IMR-90 (cell line): ENCODE data around the gene L1CAM. TPM values are rescaled to one million over a fixed set of nuclear protein-coding genes. Genes with fewer than 3 reads are reported as not detected.

Experiments used
- ATAC-seq: fragments of 200-7000 bp; cut with Tn5 transposase; 2 replicates; pipeline ENCODE4 v1.9.1; 2020; ENCODE audit warnings: low read depth, mild to moderate bottlenecking, moderate library complexity
- BruUV-seq: library from RNA; stranded (reverse); fragments of 400-500 nt; replicated peaks from 2 replicates; lab custom pipeline; 2021; lab: Mats Ljungman, UMichigan
- CTCF ChIA-PET: fragments of 300-600 bp; formaldehyde crosslinking; extraction: SDS; loops from one replicate; lab custom pipeline; 2021; ENCODE audit warnings: antibody characterized with exemption; lab: Yijun Ruan, JAX
- POLR2A ChIA-PET: fragments of 300-600 bp; sonication (Branson Sonifier 250); formaldehyde crosslinking; loops from one replicate; lab custom pipeline; 2022; ENCODE audit warnings: antibody characterized with exemption; ENCODE audit not compliant: unreplicated experiment; lab: Charles Lee
- DNase-seq: peaks from one replicate; pipeline ENCODE4 v3.0.0; 2013
- H2AFZ ChIP-seq: replicated peaks from 2 replicates; pipeline ENCODE3; 2013; ENCODE audit warnings: low read length, mild to moderate bottlenecking; ENCODE audit not compliant: poor library complexity
- H2AK5ac ChIP-seq: 2 replicates; pipeline ENCODE4 v1.6.1; 2013; ENCODE audit warnings: low read depth, low read length, inconsistent platforms
- H2AK9ac ChIP-seq: replicated peaks from 2 replicates; pipeline ENCODE3; 2013; ENCODE audit warnings: mild to moderate bottlenecking, low read depth, low read length, moderate library complexity; ENCODE audit not compliant: poor library complexity
- H2BK120ac ChIP-seq: 2 replicates; pipeline ENCODE4 v1.6.1; 2013; ENCODE audit warnings: low read depth, low read length, inconsistent platforms
- H2BK15ac ChIP-seq: 3 replicates; pipeline ENCODE4 v1.6.1; 2013; ENCODE audit warnings: low read depth, low read length, inconsistent platforms
- H2BK20ac ChIP-seq: 2 replicates; pipeline ENCODE4 v1.6.1; 2013; ENCODE audit warnings: low read depth, mild to moderate bottlenecking, inconsistent platforms, low read length, moderate library complexity
- H2BK5ac ChIP-seq: 2 replicates; pipeline ENCODE4 v1.6.1; 2013; ENCODE audit warnings: mild to moderate bottlenecking, low read depth, low read length, inconsistent platforms; ENCODE audit not compliant: poor library complexity, severe bottlenecking
- H3K14ac ChIP-seq: replicated peaks from 2 replicates; pipeline ENCODE4 v1.6.1; 2013; ENCODE audit warnings: low read depth, low read length, inconsistent platforms
- H3K18ac ChIP-seq: 2 replicates; pipeline ENCODE4 v1.6.1; 2013; ENCODE audit warnings: low read depth, low read length, control low read depth
- H3K23ac ChIP-seq: 2 replicates; pipeline ENCODE4 v1.6.1; 2013; ENCODE audit warnings: low read depth, low read length, inconsistent platforms
- H3K27ac ChIP-seq: 2 replicates; pipeline ENCODE4 v1.5.1; 2013; ENCODE audit warnings: mild to moderate bottlenecking, control low read depth, low read length; ENCODE audit not compliant: insufficient read depth
- H3K27me3 ChIP-seq: 2 replicates; pipeline ENCODE4 v1.6.1; 2013; ENCODE audit warnings: low read length; ENCODE audit not compliant: control insufficient read depth, insufficient read depth
- H3K36me3 ChIP-seq: 2 replicates; pipeline ENCODE4 v1.6.1; 2013; ENCODE audit warnings: low read length, mixed read lengths; ENCODE audit not compliant: control insufficient read depth, insufficient read depth
- H3K4ac ChIP-seq: 2 replicates; pipeline ENCODE4 v1.6.1; 2013; ENCODE audit warnings: low read depth, low read length, inconsistent platforms
- H3K4me1 ChIP-seq: 2 replicates; pipeline ENCODE4 v1.6.1; 2013; ENCODE audit warnings: low read length, mixed read lengths; ENCODE audit not compliant: control insufficient read depth, insufficient read depth
- H3K4me2 ChIP-seq: 2 replicates; pipeline ENCODE4 v1.6.1; 2013; ENCODE audit warnings: low read depth, mild to moderate bottlenecking, control low read depth, low read length, moderate library complexity
- H3K4me3 ChIP-seq: 2 replicates; pipeline ENCODE4 v1.5.1; 2013; ENCODE audit warnings: low read depth, mild to moderate bottlenecking, control low read depth, low read length, moderate library complexity; ENCODE audit not compliant: insufficient read depth
- H3K56ac ChIP-seq: 2 replicates; pipeline ENCODE4 v1.6.1; 2013; ENCODE audit warnings: low read length, inconsistent platforms; ENCODE audit not compliant: insufficient read depth; ENCODE audit errors: extremely low read depth
- H3K79me1 ChIP-seq, 2 experiments: 2 replicates each; pipeline ENCODE4 v1.6.1; 2013; ENCODE audit warnings: low read length in 2 of 2, inconsistent platforms in 1 of 2, low read depth in 1 of 2
- H3K9ac ChIP-seq: 2 replicates; pipeline ENCODE4 v1.6.1; 2013; ENCODE audit warnings: low read depth, low read length, control low read depth
- H3K9me1 ChIP-seq: 2 replicates; pipeline ENCODE4 v1.6.1; 2013; ENCODE audit warnings: low read length, inconsistent platforms; ENCODE audit not compliant: insufficient read depth
- H3K9me3 ChIP-seq: 2 replicates; pipeline ENCODE4 v1.6.1; 2013; ENCODE audit warnings: low read length; ENCODE audit not compliant: control insufficient read depth, insufficient read depth
- H4K20me1 ChIP-seq: 2 replicates; pipeline ENCODE4 v1.6.1; 2013; ENCODE audit warnings: low read length, inconsistent platforms; ENCODE audit not compliant: insufficient read depth
- H4K5ac ChIP-seq: 2 replicates; pipeline ENCODE4 v1.6.1; 2013; ENCODE audit warnings: mild to moderate bottlenecking, low read depth, low read length, control low read depth
- H4K8ac ChIP-seq, 2 experiments: 2 replicates each; pipeline ENCODE4 v1.6.1; 2013; ENCODE audit warnings: low read depth in 2 of 2, low read length in 2 of 2, control low read depth in 1 of 2, inconsistent platforms in 1 of 2
- H4K91ac ChIP-seq: 2 replicates; pipeline ENCODE4 v1.6.1; 2013; ENCODE audit warnings: low read depth, low read length, inconsistent platforms; ENCODE audit not compliant: insufficient read depth
- BHLHE40 ChIP-seq: fragments of 150-350 bp; IDR thresholded peaks from 2 replicates; pipeline ENCODE4 v1.6.1; 2016; ENCODE audit warnings: mild to moderate bottlenecking, low read depth, low read length
- CEBPB ChIP-seq: IDR thresholded peaks from 2 replicates; pipeline ENCODE4 v1.6.1; 2012; ENCODE audit warnings: low read depth, low read length, improper control_type of control experiment
- CHD1 ChIP-seq: IDR thresholded peaks from 2 replicates; pipeline ENCODE4 v1.6.1; 2012; ENCODE audit warnings: low read depth, low read length, improper control_type of control experiment
- CTCF ChIP-seq: conservative IDR thresholded peaks from 2 replicates; pipeline ENCODE4 v1.5.1; 2012; ENCODE audit warnings: mild to moderate bottlenecking, low read depth, low read length, improper control_type of control experiment
- FOS ChIP-seq: fragments of 150-350 bp; IDR thresholded peaks from 2 replicates; pipeline ENCODE4 v1.6.1; 2016; ENCODE audit warnings: low read depth, low read length
- MAFK ChIP-seq: IDR thresholded peaks from 2 replicates; pipeline ENCODE4 v1.6.1; 2012; ENCODE audit warnings: low read depth, low read length, improper control_type of control experiment
- MAZ ChIP-seq: IDR thresholded peaks from 2 replicates; pipeline ENCODE4 v1.6.1; 2012; ENCODE audit warnings: low read depth, mild to moderate bottlenecking, low read length, improper control_type of control experiment, moderate library complexity, borderline replicate concordance
- MXI1 ChIP-seq: IDR thresholded peaks from 2 replicates; pipeline ENCODE4 v1.6.1; 2012; ENCODE audit warnings: low read depth, mild to moderate bottlenecking, low read length, moderate library complexity, borderline replicate concordance
- NFE2L2 ChIP-seq: fragments of 150-350 bp; IDR thresholded peaks from 2 replicates; pipeline ENCODE4 v1.6.1; 2016; ENCODE audit warnings: low read depth, mild to moderate bottlenecking, low read length
- POLR2A ChIP-seq: IDR thresholded peaks from 2 replicates; pipeline ENCODE4 v1.6.1; 2012; ENCODE audit warnings: mild to moderate bottlenecking, low read depth, low read length
- RAD21 ChIP-seq: IDR thresholded peaks from 2 replicates; pipeline ENCODE4 v1.6.1; 2012; ENCODE audit warnings: low read length, improper control_type of control experiment
- RCOR1 ChIP-seq: IDR thresholded peaks from 2 replicates; pipeline ENCODE4 v1.6.1; 2012; ENCODE audit warnings: mild to moderate bottlenecking, low read length, improper control_type of control experiment; ENCODE audit not compliant: insufficient replicate concordance
- RFX5 ChIP-seq: IDR thresholded peaks from 2 replicates; pipeline ENCODE4 v1.8.0; 2012; ENCODE audit warnings: low read depth, mild to moderate bottlenecking, low read length, moderate library complexity
- SMC3 ChIP-seq: fragments of 150-350 bp; IDR thresholded peaks from 2 replicates; pipeline ENCODE4 v1.6.1; 2016; ENCODE audit warnings: low read depth, mild to moderate bottlenecking, antibody characterized with exemption, low read length, moderate library complexity
- USF2 ChIP-seq: fragments of 150-350 bp; IDR thresholded peaks from 2 replicates; pipeline ENCODE4 v1.6.1; 2017; ENCODE audit warnings: mild to moderate bottlenecking, antibody characterized with exemption, low read length, low read depth
- WGBS, 2 experiments: methylation state at CpG; one replicate each; pipeline versions ENCODE4 v1.1.5 to v1.1.7; 2013; ENCODE audit warnings: missing lambda C conversion rate in 2 of 2; ENCODE audit not compliant: insufficient read length in 1 of 2; ENCODE audit errors: extremely low coverage in 2 of 2; 5-methylcytosine and 5-hydroxymethylcytosine counted together
- dilution Hi-C: fragments of 300-500 bp; cut with HindIII; formaldehyde crosslinking; loops from one replicate; pipeline ENCODE4 v1.14.3; 2018; ENCODE audit warnings: low sequenced_read_pairs; ENCODE audit not compliant: unreplicated experiment
- in situ Hi-C: fragments of 300-500 bp; cut with MboI; formaldehyde crosslinking; loops from 3 replicates; pipeline ENCODE4 v1.14.3; 2019; ENCODE audit warnings: low sequenced_read_pairs, inconsistent platforms, mixed read lengths
- intact Hi-C: fragments of 100-400 bp; cut with micrococcal nuclease; formaldehyde crosslinking; loops from 2 replicates; pipeline ENCODE4 v1.10.0; 2022
- polyA plus RNA-seq, 3 experiments: library from polyadenylated mRNA; depleted of rRNA; stranded (reverse); fragments of >200 nt; gene quantifications; 2 replicates each; pipeline ENCODE4 v1.2.3, GENCODE V29; 2012; ENCODE audit warnings: low replicate concordance in 1 of 3
- total RNA-seq: library from RNA; depleted of rRNA; stranded (reverse); fragments of >200 nt; gene quantifications from 2 replicates; pipeline ENCODE4 v1.2.3, GENCODE V29; 2012
- TF ChIP-seq, protein P1 (sequence below): fragments of 150-350 bp; IDR thresholded peaks from 2 replicates; pipeline ENCODE4 v1.6.1; 2016; ENCODE audit warnings: low read depth, mild to moderate bottlenecking, low read length, moderate library complexity, borderline replicate concordance

Gene L1CAM
- total and polyA plus RNA-seq, 2 of the 4 experiments (the other 2 are of a cell fraction) = 0.36 to 1.9 TPM

GRCh38 chrX:153884136-153884535 is 1.8 kb downstream of the L1CAM start:
- Histone ChIP-seq H3K18ac (no peak overlapping the region), H2BK20ac (no peak overlapping the region), H3K9me3 (peaks cover 2% of the 10 kb centered on the region), H3K27ac (no peak overlapping the region), H2AK9ac (no peak overlapping the region), H3K79me1 (no peaks in the 10 kb centered on the region), H3K36me3 (no peaks in the 10 kb centered on the region), H3K9ac (no peak overlapping the region), H4K5ac (no peak overlapping the region), H3K27me3 (peaks cover 66% of the 10 kb centered on the region), H3K56ac (no peak overlapping the region), H4K8ac (no peak overlapping the region), H3K9me1 (no peaks in the 10 kb centered on the region), H2AFZ (no peak overlapping the region), H3K14ac (no peak overlapping the region), H3K4ac (no peak overlapping the region), H2BK120ac (no peak overlapping the region), H4K91ac (no peak overlapping the region), H2AK5ac (no peak overlapping the region), H2BK5ac (no peak overlapping the region), H4K20me1 (no peaks in the 10 kb centered on the region), H2BK15ac (no peak overlapping the region), H3K4me3 (no peak overlapping the region), H3K23ac (no peak overlapping the region), H3K4me2 (no peak overlapping the region), H3K4me1 (no peaks in the 10 kb centered on the region)
- ATAC-seq = no peak
- WGBS, 2 experiments = 21% methylated on average over 5 of the region's 13 CpGs; no CpG with 5 or more reads in 1 of the 2 experiments
- in situ Hi-C loops = no loop called here
- BruUV-seq = no TSS peak
- dilution Hi-C loops = no loop called here
- DNase-seq = no peak
- no peak for TF ChIP-seq CEBPB
- TF ChIP-seq POLR2A = no peak
- TF ChIP-seq RAD21 = no peak
- no peak for TF ChIP-seq FOS
- TF ChIP-seq RCOR1 = no peak
- TF ChIP-seq, protein P1, sequence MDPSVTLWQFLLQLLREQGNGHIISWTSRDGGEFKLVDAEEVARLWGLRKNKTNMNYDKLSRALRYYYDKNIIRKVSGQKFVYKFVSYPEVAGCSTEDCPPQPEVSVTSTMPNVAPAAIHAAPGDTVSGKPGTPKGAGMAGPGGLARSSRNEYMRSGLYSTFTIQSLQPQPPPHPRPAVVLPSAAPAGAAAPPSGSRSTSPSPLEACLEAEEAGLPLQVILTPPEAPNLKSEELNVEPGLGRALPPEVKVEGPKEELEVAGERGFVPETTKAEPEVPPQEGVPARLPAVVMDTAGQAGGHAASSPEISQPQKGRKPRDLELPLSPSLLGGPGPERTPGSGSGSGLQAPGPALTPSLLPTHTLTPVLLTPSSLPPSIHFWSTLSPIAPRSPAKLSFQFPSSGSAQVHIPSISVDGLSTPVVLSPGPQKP = no peak
- no peak for TF ChIP-seq NFE2L2
- TF ChIP-seq MXI1 = no peak
- no peak for TF ChIP-seq CHD1
- TF ChIP-seq RFX5 = no peak
- TF ChIP-seq CTCF = no peak
- TF ChIP-seq SMC3 = no peak
- no peak for TF ChIP-seq MAZ
- no peak for TF ChIP-seq USF2
- no peak for TF ChIP-seq BHLHE40
- TF ChIP-seq MAFK = no peak
- intact Hi-C loops = no loop called here
- ChIA-PET CTCF (interaction anchor here (1.0 kb wide), 1 partner anchor 124 kb away, joined by 3 read pairs; no protein-coding TSS in a partner anchor), POLR2A (no interaction called here)
